GM12872 (cell line): ENCODE results near the gene SLC24A3.

Experiments
- TF ChIP-seq, protein P1 (sequence below): IDR thresholded peaks from 3 replicates; pipeline ENCODE4 v1.5.1; 2011; ENCODE audit warnings: low read depth, mild to moderate bottlenecking, low read length, moderate library complexity; ENCODE audit not compliant: insufficient read depth

SLC24A3 gene

GRCh38 chr20:19760371-19760721 is 547.9 kb downstream of the SLC24A3 start:
- TF ChIP-seq, protein P1, sequence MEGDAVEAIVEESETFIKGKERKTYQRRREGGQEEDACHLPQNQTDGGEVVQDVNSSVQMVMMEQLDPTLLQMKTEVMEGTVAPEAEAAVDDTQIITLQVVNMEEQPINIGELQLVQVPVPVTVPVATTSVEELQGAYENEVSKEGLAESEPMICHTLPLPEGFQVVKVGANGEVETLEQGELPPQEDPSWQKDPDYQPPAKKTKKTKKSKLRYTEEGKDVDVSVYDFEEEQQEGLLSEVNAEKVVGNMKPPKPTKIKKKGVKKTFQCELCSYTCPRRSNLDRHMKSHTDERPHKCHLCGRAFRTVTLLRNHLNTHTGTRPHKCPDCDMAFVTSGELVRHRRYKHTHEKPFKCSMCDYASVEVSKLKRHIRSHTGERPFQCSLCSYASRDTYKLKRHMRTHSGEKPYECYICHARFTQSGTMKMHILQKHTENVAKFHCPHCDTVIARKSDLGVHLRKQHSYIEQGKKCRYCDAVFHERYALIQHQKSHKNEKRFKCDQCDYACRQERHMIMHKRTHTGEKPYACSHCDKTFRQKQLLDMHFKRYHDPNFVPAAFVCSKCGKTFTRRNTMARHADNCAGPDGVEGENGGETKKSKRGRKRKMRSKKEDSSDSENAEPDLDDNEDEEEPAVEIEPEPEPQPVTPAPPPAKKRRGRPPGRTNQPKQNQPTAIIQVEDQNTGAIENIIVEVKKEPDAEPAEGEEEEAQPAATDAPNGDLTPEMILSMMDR: no peak

- TF ChIP-seq, protein P1: no peak
Measured at GRCh38 chr20:19761326-19761725, 548.9 kb downstream of the SLC24A3 start.

GRCh38 chr20:19761841-19762240 is 549.4 kb downstream of the SLC24A3 start:
- TF ChIP-seq, protein P1: no peak

- TF ChIP-seq, protein P1: no peak
Measured at GRCh38 chr20:19764207-19764606, 551.8 kb downstream of the SLC24A3 start.

GRCh38 chr20:19765266-19765665 is 552.8 kb downstream of the SLC24A3 start:
- TF ChIP-seq, protein P1: no peak

DNA sequence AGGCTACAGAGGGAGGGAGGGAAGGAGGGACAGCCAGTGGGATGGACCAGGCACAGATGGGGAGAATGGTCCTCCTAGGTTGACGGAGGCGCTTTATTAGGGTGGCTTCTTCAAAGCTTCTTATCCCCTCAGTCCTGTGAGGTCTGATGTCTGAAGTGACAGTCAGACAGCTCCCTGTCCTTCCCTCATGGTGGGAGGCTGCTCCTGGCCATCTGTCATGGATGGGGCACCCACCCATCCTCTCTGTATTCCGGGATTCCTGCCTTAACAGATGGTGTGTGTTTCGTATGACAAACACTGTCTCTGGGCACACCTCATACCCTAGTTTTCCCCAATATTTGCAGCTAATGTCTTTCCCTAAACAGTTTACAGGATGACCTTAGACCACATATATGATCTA is 553.5 kb downstream of the SLC24A3 start:
- TF ChIP-seq, protein P1: no peak

GRCh38 chr20:19767070-19767469 is 554.6 kb downstream of the SLC24A3 start:
- TF ChIP-seq, protein P1: no peak
